ENCODE measurements around the gene TSC1. TPM values are rescaled to one million over a fixed set of nuclear protein-coding genes. Genes with fewer than 3 reads are reported as not detected.

The TSC1 gene
- total and polyA plus RNA-seq, 2 experiments from 2014 or later = 23.7 to 48.0 TPM

- H3K36me3 Mint-ChIP-seq (ENCODE audit: low read depth) = no peaks in the 10 kb centered on the region
- Histone ChIP-seq H3K79me2 (replicated peaks; ENCODE audit: insufficient read depth) (no peaks in the 10 kb centered on the region), H4K20me1 (replicated peaks; ENCODE audit: insufficient read depth) (no peaks in the 10 kb centered on the region), H3K4me3 (no peak overlapping the region), H3K36me3 (ENCODE audit: insufficient read depth) (no peaks in the 10 kb centered on the region), H3K27ac (ENCODE audit: low read depth) (no peak overlapping the region), H3K27me3 (ENCODE audit: insufficient read depth) (no peaks in the 10 kb centered on the region), H3K4me2 (no peak overlapping the region), H3K4me1 (ENCODE audit: insufficient read depth) (no peaks in the 10 kb centered on the region), H2AFZ (no peak overlapping the region), H3K9me2 (ENCODE audit: insufficient read depth) (no peaks in the 10 kb centered on the region; the same call in 1 of the 2 replicates), H3F3A (replicated peaks; ENCODE audit: low read depth) (no peaks in the 10 kb centered on the region)
- ATAC-seq = no peak
- H3K4me3 Mint-ChIP-seq = no peak overlapping the region
- H3K27ac Mint-ChIP-seq = no peak overlapping the region
- H3K9me3 Mint-ChIP-seq = no peaks in the 10 kb centered on the region
- no peaks in the 10 kb centered on the region for H3K27me3 Mint-ChIP-seq (ENCODE audit: insufficient read depth, low read depth, poor library complexity)
- no peaks in the 10 kb centered on the region for H3K4me1 Mint-ChIP-seq
- no peak for DNase-seq (ENCODE audit: low spot score)
- TF ChIP-seq JUNB (IDR thresholded peaks at IDR 0.05; ENCODE audit: unreplicated experiment) = no peak
- no peak for TF ChIP-seq POLR2AphosphoS5 (IDR thresholded peaks at IDR 0.05; ENCODE audit: low read depth)
- TF ChIP-seq REST (IDR thresholded peaks at IDR 0.05; ENCODE audit: unreplicated experiment) = no peak
- no peak for TF ChIP-seq CREB1 (CRISPR knock-in tag; IDR thresholded peaks at IDR 0.05; ENCODE audit: low read depth)
- TF ChIP-seq ZNF114 (CRISPR knock-in tag; IDR thresholded peaks at IDR 0.05) = no peak
- no peak for TF ChIP-seq EZH2phosphoT487 (IDR thresholded peaks at IDR 0.05; ENCODE audit: unreplicated experiment)
- no peak for TF ChIP-seq CTCF (conservative IDR thresholded peaks at IDR 0.05; ENCODE audit: low read depth in 2 of 2)
- no peak for TF ChIP-seq ZNF462 (CRISPR knock-in tag; IDR thresholded peaks at IDR 0.05)
- TF ChIP-seq STAT1 (IDR thresholded peaks at IDR 0.05; ENCODE audit: unreplicated experiment) = no peak
- no peak for TF ChIP-seq ETS1 (IDR thresholded peaks at IDR 0.05)
- TF ChIP-seq ZNF331 (CRISPR knock-in tag; IDR thresholded peaks at IDR 0.05; ENCODE audit: low read depth) = no peak
- TF ChIP-seq NANOG (IDR thresholded peaks at IDR 0.05; ENCODE audit: borderline replicate concordance) = no peak
- no peak for TF ChIP-seq EZH2 (IDR thresholded peaks at IDR 0.05; ENCODE audit: low read depth, unreplicated experiment)
These were observed 16.6 kb upstream of the TSC1 start for GRCh38 chr9:132961002-132961401.

Measured in GM23338 (cell line).